ENCODE data around the gene PFDN2.

Gene PFDN2, protein sequence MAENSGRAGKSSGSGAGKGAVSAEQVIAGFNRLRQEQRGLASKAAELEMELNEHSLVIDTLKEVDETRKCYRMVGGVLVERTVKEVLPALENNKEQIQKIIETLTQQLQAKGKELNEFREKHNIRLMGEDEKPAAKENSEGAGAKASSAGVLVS

GRCh38 chr1:161117759-161118581 is at the start of gene PFDN2, which contains the start of gene NIT1:
TSS of gene PFDN2 (minus strand) at chr1:161118037. CDS start at chr1:161118026, 11 bp downstream.
TSS of gene NIT1 (plus strand) at chr1:161118105. CDS start at chr1:161118177, 72 bp downstream.
- DNase-seq = peak; percentile 84 to 85

- DNase-seq = no peak
These were observed 49.1 kb upstream of the PFDN2 start for GRCh38 chr1:161166669-161167548.

DNA sequence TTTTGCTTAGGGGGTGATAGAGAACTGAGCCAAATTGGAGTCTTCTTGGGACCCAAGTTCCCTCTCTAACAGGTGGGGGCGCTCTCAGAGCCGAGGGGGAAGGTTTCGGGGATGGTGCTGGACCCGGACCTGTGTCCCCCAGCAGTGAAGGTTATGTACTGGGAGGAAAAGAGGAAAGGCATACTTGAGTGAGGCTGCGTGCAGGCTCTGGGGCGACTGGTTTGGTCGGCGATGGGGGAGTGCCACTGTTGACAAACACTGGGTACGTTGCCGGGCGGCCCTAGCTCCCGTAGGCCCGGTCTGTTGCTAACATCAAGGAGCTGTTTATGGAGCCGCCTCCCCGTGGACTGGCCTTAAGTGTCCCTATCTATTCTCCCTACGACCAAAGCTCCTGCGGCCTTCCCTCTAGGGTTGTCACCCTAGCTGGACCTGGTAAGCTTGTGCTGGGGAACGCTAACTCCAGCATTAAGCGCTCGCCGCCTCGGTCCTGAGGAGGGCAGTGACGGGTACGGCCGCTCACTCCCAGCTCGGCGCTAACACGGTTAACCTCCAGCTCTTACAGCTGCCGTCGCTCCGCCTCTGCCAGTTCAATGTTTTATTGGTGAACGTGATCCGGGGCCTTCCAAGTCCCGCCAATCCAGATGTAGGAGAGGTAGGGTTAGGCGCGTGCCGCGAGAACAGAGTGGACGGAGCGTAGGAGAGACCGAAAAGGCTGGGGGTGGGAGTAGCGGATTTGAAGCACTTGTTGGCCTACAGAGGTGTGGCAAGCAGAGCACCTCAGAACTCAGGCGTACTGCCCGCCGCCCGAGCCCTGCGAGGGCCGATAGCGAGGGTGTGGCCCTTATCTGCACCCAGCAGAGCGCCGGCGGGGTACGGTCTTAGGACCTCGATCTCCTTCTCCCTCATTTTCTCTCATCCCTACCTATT is 48.2 kb upstream of the PFDN2 start, which contains the start of gene PPOX:
Gene PPOX (plus strand): TSS at position 685 of the 927 bp plus-strand sequence. CDS start 422 bp downstream, outside the sequence.
- DNase-seq = peak; percentile 80 to 89

DNA sequence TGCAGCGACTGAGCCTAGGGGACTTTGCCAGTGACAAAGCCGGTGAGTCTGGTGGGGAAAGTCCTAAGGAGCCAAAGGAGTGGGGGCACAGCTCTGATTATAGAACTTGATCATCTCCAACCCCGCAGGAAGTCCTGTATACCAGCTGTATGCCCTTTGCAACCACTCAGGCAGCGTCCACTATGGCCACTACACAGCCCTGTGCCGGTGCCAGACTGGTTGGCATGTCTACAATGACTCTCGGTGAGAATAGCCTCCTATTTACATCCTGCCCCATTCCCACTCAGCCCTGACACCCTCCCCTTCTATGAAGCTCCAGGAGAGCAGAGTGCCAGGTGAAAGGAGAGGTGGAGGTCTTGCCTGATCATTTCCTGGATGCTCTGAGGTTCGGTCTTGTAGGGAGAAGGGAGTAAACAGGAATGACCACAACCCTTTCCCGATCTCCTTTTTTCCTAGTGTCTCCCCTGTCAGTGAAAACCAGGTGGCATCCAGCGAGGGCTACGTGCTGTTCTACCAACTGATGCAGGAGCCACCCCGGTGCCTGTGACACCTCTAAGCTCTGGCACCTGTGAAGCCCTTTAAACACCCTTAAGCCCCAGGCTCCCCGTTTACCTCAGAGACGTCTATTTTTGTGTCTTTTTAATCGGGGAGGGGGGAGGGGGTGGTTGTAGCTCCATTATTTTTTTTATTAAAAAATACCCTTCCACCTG is 47.2 kb upstream of the PFDN2 start:
- no peak for DNase-seq

- no peak for DNase-seq
These were observed 46.0 kb upstream of the PFDN2 start for GRCh38 chr1:161163793-161164192.

- no peak for DNase-seq
These were observed 45.0 kb upstream of the PFDN2 start for GRCh38 chr1:161162806-161163205.

DNA sequence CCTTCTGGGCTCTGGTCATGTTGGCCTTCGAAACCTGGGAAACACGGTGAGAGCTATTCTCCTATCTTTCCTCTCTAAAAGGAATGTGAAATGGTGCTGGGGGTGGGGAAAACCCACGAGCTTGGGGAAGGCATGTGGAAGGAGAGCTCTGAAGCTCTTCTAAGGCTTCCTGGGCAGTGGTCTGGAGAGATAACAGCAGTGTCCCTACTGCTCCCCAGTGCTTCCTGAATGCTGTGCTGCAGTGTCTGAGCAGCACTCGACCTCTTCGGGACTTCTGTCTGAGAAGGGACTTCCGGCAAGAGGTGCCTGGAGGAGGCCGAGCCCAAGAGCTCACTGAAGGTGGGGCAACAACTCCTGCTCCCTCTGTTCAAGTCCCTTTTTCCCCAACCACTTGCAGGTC is 44.2 kb upstream of the PFDN2 start:
- DNase-seq = no peak

GRCh38 chr1:161161652-161162051 is 43.8 kb upstream of the PFDN2 start:
- DNase-seq = no peak

- no peak for DNase-seq
These were observed 42.9 kb upstream of the PFDN2 start for GRCh38 chr1:161160671-161161145.

GRCh38 chr1:161159913-161160243 is 42.0 kb upstream of the PFDN2 start:
- DNase-seq = no peak

DNA sequence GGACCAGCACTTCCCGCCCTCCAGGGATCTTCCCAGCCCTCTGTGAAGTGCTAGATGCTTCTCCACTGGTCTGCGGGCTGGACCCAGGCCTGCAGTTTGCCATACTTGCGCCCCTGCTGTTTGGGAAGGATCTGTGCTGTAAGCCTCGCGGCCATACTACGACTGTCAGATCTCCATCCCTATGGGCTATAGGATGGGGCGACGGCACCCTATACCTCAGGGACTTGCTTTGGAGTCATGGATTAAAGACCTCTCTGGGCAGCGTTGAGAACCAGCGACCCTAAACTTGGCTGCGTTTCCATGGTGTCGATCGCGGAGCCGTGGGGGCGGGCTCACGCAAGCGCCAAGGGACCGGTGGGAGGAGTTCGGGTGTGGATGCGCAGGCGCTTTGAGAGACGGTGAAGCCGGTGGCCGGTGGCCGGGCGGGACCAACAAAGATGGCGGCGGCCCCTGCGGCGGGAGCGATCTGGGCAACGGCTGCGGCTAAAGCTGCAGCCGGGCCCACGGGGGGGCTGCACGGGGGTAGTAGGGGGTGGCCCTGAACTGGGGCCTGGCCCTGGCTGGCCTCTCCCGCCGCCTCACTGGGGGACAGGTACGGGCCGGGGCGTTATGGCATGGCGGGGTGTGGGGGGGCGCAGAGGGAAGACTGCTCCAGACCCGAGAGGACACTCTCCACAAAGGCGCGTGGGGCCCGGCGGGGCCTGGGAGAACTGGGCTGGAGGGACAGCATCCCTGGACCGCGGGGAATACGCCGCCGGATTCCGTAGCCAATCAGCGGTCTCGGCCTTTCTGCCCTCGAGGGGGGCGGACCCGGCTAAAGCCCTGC is 41.5 kb upstream of the PFDN2 start, which contains the start of gene USP21:
Gene USP21 (plus strand): TSS at position 414 of the 826 bp plus-strand sequence. CDS start 1,141 bp downstream, outside the sequence.
- DNase-seq = peak; percentile 88 to 89

DNA sequence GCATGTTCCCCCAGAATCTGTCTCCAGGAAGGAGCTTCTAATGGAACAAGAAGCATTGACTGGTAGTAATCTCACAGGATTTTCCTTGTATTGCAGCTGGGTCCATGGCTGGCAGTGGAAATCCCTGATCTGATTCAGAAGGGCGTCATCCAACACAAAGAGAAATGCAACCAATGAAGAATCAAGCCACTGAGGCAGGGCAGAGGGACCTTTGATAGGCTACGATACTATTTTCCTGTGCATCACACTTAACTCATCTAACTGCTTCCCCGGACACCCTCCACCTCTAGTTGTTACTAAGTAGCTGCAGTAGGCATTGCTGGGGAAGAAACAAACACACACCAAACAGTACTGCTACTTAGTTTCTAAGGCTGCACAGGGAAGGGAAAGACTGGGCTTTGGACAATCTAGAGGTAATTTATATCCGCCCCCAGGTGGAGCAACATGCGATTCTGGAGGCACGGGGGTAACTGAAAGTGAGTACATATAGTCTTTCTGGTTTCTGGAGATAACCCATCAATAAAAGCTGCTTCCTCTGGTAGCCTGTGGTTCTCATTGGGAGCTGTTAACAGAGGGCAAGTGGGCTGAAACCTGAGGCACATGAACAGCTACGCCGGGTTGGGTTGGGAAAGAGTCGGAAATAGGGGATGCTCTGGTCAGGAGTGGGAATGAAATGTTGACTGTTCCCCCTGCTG is 40.6 kb upstream of the PFDN2 start:
- DNase-seq = no peak

DNA sequence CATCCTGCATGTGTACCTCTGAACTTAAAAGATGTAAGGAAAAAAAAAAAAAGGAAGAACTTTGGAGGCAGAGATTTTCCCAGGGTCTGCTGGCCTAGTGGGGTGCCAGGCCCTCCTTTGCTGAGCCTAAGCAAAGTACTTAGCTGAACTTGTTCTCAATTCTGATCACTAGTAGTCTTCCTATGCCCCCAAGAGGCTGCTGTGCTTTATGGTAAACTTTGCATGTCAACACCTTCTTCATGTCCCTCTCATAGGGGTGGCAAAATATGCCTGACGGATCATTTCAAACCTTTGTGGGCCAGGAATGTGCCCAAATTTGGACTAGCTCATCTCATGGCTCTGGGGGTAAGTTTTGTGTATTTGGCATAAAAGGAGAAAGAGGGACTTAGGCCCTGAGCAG is 40.0 kb upstream of the PFDN2 start:
- no peak for DNase-seq

DNA sequence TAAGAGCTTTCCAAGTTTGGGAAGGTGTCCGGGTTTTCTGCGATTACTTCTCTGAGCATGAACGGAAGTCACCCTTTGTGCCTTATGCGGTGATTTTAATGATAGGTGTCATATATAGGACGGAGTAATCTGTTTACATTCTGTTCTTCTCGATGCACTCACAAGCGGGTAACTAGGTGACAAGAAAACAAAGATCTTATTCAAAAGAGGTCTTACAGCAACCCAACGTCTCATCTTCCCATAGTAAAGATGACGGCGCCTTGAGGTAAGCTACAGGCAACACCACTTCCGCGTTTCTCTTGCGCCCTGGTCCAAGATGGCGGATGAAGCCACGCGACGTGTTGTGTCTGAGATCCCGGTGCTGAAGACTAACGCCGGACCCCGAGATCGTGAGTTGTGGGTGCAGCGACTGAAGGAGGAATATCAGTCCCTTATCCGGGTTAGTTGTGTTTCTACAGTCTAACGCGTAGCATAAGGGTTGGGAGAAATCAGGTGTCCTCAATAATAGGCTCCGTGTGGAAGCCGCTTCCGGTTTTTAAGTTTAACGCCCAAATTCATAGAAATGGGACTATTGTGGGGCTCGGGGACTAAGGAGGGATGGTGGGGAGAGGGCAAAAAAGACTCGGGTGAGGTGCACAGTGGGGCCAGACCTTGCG is 36.0 kb upstream of the PFDN2 start, which contains the start of gene UFC1:
Gene UFC1 (plus strand): TSS at position 297 of the 656 bp plus-strand sequence. CDS start 20 bp downstream, at position 317.
- peak; percentile 63 to 78 for DNase-seq

- DNase-seq = no peak
These were observed 35.3 kb upstream of the PFDN2 start for GRCh38 chr1:161153176-161153575.

DNA sequence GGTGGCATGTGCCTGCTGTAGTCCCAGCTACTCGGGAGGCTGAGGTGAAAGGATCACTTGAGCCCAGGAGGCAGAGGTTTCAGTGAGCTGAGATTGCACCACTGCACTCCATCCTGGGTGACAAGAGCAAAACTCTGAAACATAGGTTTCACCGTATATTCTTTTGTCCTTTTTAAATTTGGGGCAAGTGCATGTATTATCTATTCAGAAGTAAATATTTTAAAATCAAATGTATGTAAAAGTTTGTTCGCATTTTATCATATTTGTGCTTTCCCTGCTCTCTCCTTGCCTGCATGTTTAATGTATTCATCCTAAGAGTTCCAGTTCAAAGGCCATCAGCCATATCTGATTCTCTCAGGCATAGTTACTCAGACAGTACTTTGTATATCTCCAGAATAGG is 28.0 kb upstream of the PFDN2 start:
- DNase-seq = no peak

GRCh38 chr1:161140755-161141400 is 23.0 kb upstream of the PFDN2 start:
- DNase-seq = no peak

DNA sequence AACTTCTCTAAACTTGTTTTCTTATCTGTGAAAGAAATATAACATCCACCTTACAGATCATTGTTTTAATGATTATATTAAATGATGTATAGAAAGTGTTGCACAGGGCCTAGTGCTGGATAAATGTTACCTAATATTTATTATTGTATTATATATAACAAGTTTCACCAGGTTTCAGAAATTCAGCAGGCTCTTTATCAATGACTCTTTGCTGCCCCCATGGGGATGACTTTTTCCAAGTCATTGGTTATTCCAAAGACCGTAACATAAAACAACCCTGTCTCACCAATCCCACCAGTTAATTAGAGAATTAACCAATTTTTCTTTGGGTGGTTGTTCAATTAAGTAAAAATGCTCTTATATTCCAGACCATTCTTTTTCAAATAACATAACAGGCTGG is 21.9 kb upstream of the PFDN2 start:
- DNase-seq = peak in 1 of 2 experiments; percentile 17

Measured in stimulated activated CD4-positive, alpha-beta T cell treated with anti-CD3 and anti-CD28 coated beads, Interleukin-4, amount 100 ng/mL, for 4 hours (primary cell).